Spleen (tissue), 11 donors: ENCODE data around the gene KIAA2012. TPM values are rescaled to one million over a fixed set of nuclear protein-coding genes. Genes with fewer than 3 reads are reported as not detected.
A peak's percentile ranks its signal among the peaks of the same experiment; 100 is the strongest.

ENCODE experiments used
- DNase-seq: peaks from one replicate; pipeline ENCODE4 v3.0.0-alpha.2; 2020
- H3K27ac ChIP-seq, 8 donors: fragments of 200-600 bp; sonication (generic) in 7 of 8; 1 replicate in 4 of 8; 2 replicates in 4 of 8; pipeline versions ENCODE4 v1.5.0 to v1.8.0; 2016 to 2021; ENCODE audit warnings: inconsistent platforms in 4 of 8, mild to moderate bottlenecking in 4 of 8, moderate library complexity in 1 of 8
- H3K27me3 ChIP-seq, 7 donors: fragments of 200-600 bp; sonication (generic) in 6 of 7; replicated peaks in 1 of 7; 1 replicate in 4 of 7; 2 replicates in 3 of 7; pipeline versions ENCODE4 v1.5.0 to v1.8.0; 2016 to 2021; ENCODE audit warnings: inconsistent platforms in 3 of 7, mild to moderate bottlenecking in 1 of 7
- H3K36me3 ChIP-seq, 6 donors: fragments of 200-600 bp; sonication (generic) in 5 of 6; 1 replicate in 4 of 6; 2 replicates in 2 of 6; pipeline versions ENCODE4 v1.5.0 to v1.8.0; 2016 to 2021; ENCODE audit warnings: inconsistent platforms in 2 of 6
- H3K4me1 ChIP-seq, 6 donors: fragments of 200-600 bp; sonication (generic) in 5 of 6; 1 replicate in 3 of 6; 2 replicates in 3 of 6; pipeline versions ENCODE4 v1.5.0 to v1.8.0; 2016 to 2021; ENCODE audit warnings: inconsistent platforms in 3 of 6
- H3K4me3 ChIP-seq, 8 donors: fragments of 200-600 bp; sonication (generic) in 7 of 8; 1 replicate in 4 of 8; 2 replicates in 4 of 8; pipeline versions ENCODE4 v1.5.0 to v1.8.0; 2016 to 2021; ENCODE audit warnings: inconsistent platforms in 4 of 8, mild to moderate bottlenecking in 4 of 8, moderate library complexity in 2 of 8
- H3K9me3 ChIP-seq, 8 donors: fragments of 200-600 bp; sonication (generic) in 7 of 8; 1 replicate in 4 of 8; 2 replicates in 4 of 8; pipeline versions ENCODE4 v1.5.0 to v1.8.0; 2016 to 2021; ENCODE audit warnings: inconsistent platforms in 4 of 8
- CTCF ChIP-seq, 11 experiments: fragments of 200-600 bp in 7 of 11; fragments of 450-650 bp in 4 of 11; sonication (generic) in 4 of 11; IDR thresholded peaks in 8 of 11; conservative IDR thresholded peaks in 3 of 11; 1 replicate in 7 of 11; 2 replicates in 4 of 11; pipeline versions ENCODE4 v1.4.0 to v1.8.0; 2016 to 2021; ENCODE audit warnings: antibody characterized with exemption in 11 of 11, inconsistent platforms in 4 of 11, mild to moderate bottlenecking in 1 of 11
- POLR2A ChIP-seq, 3 donors: fragments of 450-650 bp; IDR thresholded peaks; one replicate each; pipeline ENCODE4 v1.5.1; 2017; ENCODE audit warnings: antibody characterized with exemption in 3 of 3, mild to moderate bottlenecking in 1 of 3
- POLR2AphosphoS5 ChIP-seq, 3 donors: sonication (generic); formaldehyde crosslinking; IDR thresholded peaks; one replicate each; pipeline ENCODE4 v1.5.1; 2017; ENCODE audit warnings: antibody characterized with exemption in 3 of 3
- WGBS, 5 donors: extraction: QIAGEN DNeasy Blood & Tissue Kit in 3 of 5; methylation state at CpG; one replicate each; pipeline versions ENCODE4 v1.1.5 to v1.1.7; 2013 to 2018; 5-methylcytosine and 5-hydroxymethylcytosine counted together
- intact Hi-C: fragments of 100-400 bp; cut with DNase I; formaldehyde crosslinking; loops from one replicate; pipeline ENCODE4 v1.15.0; 2023; ENCODE audit warnings: low total_unique reads
- polyA plus RNA-seq, 3 donors: library from polyadenylated mRNA; stranded (reverse); fragments of 200-250 nt; gene quantifications; one replicate each; pipeline ENCODE4 v1.2.1, GENCODE V29; 2013
- total RNA-seq, 7 donors: library from RNA; depleted of rRNA in 3 of 7; stranded (reverse); fragments of >200 nt in 3 of 7; fragmentation: NEBNext Ultra II Directional in 4 of 7; extraction: Animal tissue kit (Norgen Biotek cat#: 25700) in 4 of 7; gene quantifications; one replicate each; pipeline versions ENCODE4 v1.1.0 to v1.2.1, GENCODE V29; 2016 to 2021
- donor health status: healthy with polysubstance abuse.
- donor health status: DM: no; HTN: no; CAD: no; lungs with moderate emphysema.
- donor health status: DM: no; HTN: no; CAD: no.
- donor health status: Bipolar disorder and iron deficiency.
- donor health status: healthy.
- donor health status: DM: no; HTN: no; CAD: no.
- donor health status: DM: yes; HTN: yes; CAD: no.

Gene KIAA2012
- total and polyA plus RNA-seq, 10 donors = not detected

GRCh38 chr2:202050652-202051051 is 22.4 kb upstream of the KIAA2012 start:
- TF ChIP-seq POLR2A (IDR thresholded peaks at IDR 0.05) = no peak
- no peak for TF ChIP-seq POLR2AphosphoS5 (IDR thresholded peaks at IDR 0.05)
- TF ChIP-seq CTCF (IDR thresholded peaks at IDR 0.05 in 8 of 11, conservative IDR thresholded peaks at IDR 0.05 in 3 of 11) = no peak
- H3K4me3 ChIP-seq = no peak overlapping the region
- intact Hi-C loops = no loop called here

GRCh38 chr2:202051499-202052161 is 21.4 kb upstream of the KIAA2012 start:
- intact Hi-C loops = no loop called here
- no peak overlapping the region for H3K4me3 ChIP-seq
- peaks cover 0 to 22% (median 3%) of the 10 kb centered on the region in 7 donors for H3K27me3 ChIP-seq
- DNase-seq = no peak
- H3K27ac ChIP-seq = no peak overlapping the region
- no peaks in the 10 kb centered on the region for H3K36me3 ChIP-seq
- WGBS, 5 donors = 81 to 90% (median 87%) methylated on average over 8 of the region's 8 CpGs
- H3K9me3 ChIP-seq = no peaks in the 10 kb centered on the region
- no peaks in the 10 kb centered on the region for H3K4me1 ChIP-seq
- TF ChIP-seq POLR2A (IDR thresholded peaks at IDR 0.05) = no peak

More at GRCh38 chr2:202050652-202051051, 22.4 kb upstream of the KIAA2012 start:
- no peaks in the 10 kb centered on the region for H3K9me3 ChIP-seq
- H3K36me3 ChIP-seq = no peaks in the 10 kb centered on the region
- no peak for DNase-seq
- H3K27ac ChIP-seq = no peak overlapping the region
- peaks cover 0 to 16% (median 0%) of the 10 kb centered on the region in 7 donors for H3K27me3 ChIP-seq
- H3K4me1 ChIP-seq = no peaks in the 10 kb centered on the region

- peaks cover 0 to 25% (median 3%) of the 10 kb centered on the region in 7 donors for H3K27me3 ChIP-seq
- H3K4me1 ChIP-seq = no peaks in the 10 kb centered on the region
- WGBS, 5 donors = 74 to 87% (median 82%) methylated on average over 1 of the region's 1 CpG
- intact Hi-C loops = no loop called here
- TF ChIP-seq POLR2AphosphoS5 (IDR thresholded peaks at IDR 0.05) (no peak), CTCF (IDR thresholded peaks at IDR 0.05 in 8 of 11, conservative IDR thresholded peaks at IDR 0.05 in 3 of 11) (no peak), POLR2A (IDR thresholded peaks at IDR 0.05) (no peak)
- H3K9me3 ChIP-seq = no peaks in the 10 kb centered on the region
- no peak overlapping the region for H3K4me3 ChIP-seq
- no peak for DNase-seq
- H3K36me3 ChIP-seq = no peaks in the 10 kb centered on the region
- no peak overlapping the region for H3K27ac ChIP-seq
These were observed 20.8 kb upstream of the KIAA2012 start for GRCh38 chr2:202052235-202052634.

GRCh38 chr2:202054679-202055078 is 18.4 kb upstream of the KIAA2012 start:
- Histone ChIP-seq H3K36me3 (no peaks in the 10 kb centered on the region), H3K4me1 (no peaks in the 10 kb centered on the region), H3K27ac (no peak overlapping the region), H3K27me3 (peaks cover 0 to 31% (median 3%) of the 10 kb centered on the region in 7 donors), H3K9me3 (no peaks in the 10 kb centered on the region), H3K4me3 (no peak overlapping the region)
- intact Hi-C loops = no loop called here
- TF ChIP-seq POLR2AphosphoS5 (IDR thresholded peaks at IDR 0.05) (no peak), POLR2A (IDR thresholded peaks at IDR 0.05) (no peak)
- DNase-seq = no peak
- WGBS, 5 donors = 60 to 75% (median 70%) methylated on average over 3 of the region's 3 CpGs

GRCh38 chr2:202056611-202057010 is 16.4 kb upstream of the KIAA2012 start:
- Histone ChIP-seq H3K4me1 (no peaks in the 10 kb centered on the region), H3K9me3 (no peaks in the 10 kb centered on the region), H3K4me3 (no peak overlapping the region), H3K36me3 (no peaks in the 10 kb centered on the region), H3K27me3 (peaks cover 0 to 31% (median 3%) of the 10 kb centered on the region in 7 donors), H3K27ac (no peak overlapping the region)
- WGBS, 5 donors = 40 to 52% (median 43%) methylated on average over 2 of the region's 2 CpGs
- no peak for DNase-seq
- intact Hi-C loops = no loop called here
- TF ChIP-seq CTCF (IDR thresholded peaks at IDR 0.05 in 8 of 11, conservative IDR thresholded peaks at IDR 0.05 in 3 of 11) (peak in 1 of 11 experiments; percentile 23), POLR2AphosphoS5 (IDR thresholded peaks at IDR 0.05) (no peak)
